ENCODE results near the gene RALGAPA2.

Gene RALGAPA2

GRCh38 chr20:20425823-20426654 is 286.4 kb downstream of the RALGAPA2 start:
- FAIRE-seq, result no peak

DNA sequence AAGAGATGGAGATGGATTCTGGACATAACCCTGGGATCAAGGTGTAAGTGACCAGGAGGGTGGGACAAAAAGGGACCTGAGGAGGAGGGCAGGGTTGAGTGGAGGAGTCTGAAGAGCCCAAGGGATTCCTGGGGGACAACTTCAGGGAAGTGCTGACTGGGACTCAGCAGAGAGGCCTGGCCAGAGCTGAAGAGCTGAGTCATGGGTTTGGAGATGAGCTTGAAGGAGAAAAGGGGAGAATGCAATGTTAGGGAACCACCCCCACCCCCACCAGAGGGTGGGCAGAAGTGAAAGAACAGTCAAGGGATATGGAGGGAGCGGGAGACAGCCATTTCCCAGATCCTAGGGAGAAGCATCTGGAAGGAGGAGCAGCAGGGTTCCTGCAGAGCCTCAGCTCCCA is 289.3 kb downstream of the RALGAPA2 start:
- FAIRE-seq, result no peak

DNA sequence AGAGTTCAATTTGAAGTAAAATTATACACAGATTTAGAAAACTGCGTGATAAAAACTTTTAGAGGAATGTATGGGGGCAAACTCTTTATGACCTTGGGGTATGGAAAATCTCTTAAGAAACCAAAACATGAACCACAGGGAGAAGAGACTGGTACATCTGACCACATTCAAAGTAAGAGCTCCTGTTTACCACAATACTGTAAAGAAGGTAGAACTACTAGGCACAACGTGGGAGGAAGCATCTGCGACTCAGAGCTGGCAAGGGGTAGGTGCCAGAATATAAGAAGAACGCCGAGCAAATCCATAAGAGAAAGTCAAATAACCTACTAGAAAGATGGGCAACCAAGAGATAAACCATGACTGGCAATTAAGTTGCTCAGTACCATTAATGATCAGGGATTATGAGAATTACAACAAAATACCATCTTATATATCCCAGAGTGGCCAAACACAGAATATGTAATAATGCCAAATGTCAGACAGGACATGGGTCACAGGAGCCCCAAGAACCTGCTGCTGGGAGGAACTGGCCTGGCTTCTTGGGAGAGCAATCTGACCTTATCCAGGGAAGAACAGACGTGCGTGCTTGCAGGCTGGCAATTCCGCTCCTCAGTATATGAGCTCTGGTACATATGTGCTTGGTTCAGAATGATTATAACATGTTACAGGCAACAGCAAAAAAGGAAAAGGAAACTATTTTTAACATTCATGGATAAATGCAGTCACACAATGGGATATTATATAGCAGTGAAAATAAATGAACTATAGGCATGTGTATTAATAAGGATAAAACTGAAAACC is 294.4 kb downstream of the RALGAPA2 start:
- FAIRE-seq, result no peak

GRCh38 chr20:20415321-20415720 is 297.1 kb downstream of the RALGAPA2 start:
- FAIRE-seq, result no peak

- no peak for FAIRE-seq
Measured at GRCh38 chr20:20414640-20415220, 297.7 kb downstream of the RALGAPA2 start.

- no peak for FAIRE-seq
Measured at GRCh38 chr20:20413810-20414281, 298.6 kb downstream of the RALGAPA2 start.

- no peak for FAIRE-seq
Measured at GRCh38 chr20:20412750-20413149, 299.7 kb downstream of the RALGAPA2 start.

DNA sequence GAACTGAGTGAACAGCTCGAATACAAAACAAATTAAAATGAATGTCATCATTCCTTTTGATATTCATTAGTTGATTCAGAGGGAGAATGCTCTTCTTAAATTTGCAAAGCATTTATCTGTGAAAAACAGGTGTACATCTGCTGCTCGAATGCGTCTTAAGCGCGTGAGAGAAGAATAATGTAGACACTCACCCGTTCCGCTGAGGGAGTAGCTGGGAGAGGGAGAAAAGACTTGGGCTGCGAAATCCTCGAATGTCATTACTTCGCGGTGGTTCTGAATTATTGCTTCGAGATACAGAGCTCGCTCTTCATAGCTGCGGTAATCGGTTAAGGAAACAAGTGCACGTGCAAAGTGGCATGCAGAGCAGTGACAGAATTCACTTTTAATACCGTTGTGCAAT is 300.6 kb downstream of the RALGAPA2 start:
- FAIRE-seq, result no peak

GRCh38 chr20:20411402-20411801 is 301.0 kb downstream of the RALGAPA2 start:
- FAIRE-seq, result no peak

DNA sequence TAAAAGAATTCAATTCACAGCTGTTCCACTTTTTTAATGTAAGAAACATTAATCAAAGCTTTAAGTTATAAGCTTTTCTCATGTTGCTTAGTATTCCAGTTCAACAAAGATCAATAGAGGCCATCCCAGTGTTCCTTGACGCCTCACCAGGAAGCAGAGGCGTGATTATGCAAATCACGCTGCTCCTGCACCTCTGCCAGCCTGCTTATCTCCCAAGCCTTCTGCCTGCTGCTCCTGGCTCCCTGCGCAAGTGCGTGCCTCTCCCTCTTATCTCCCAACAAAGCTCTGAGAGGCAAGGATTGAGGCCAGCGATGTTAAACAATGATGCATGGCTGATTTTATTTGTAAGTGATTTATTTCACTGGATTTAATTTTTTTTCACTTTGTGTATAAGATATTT is 301.8 kb downstream of the RALGAPA2 start:
- no peak for FAIRE-seq

DNA sequence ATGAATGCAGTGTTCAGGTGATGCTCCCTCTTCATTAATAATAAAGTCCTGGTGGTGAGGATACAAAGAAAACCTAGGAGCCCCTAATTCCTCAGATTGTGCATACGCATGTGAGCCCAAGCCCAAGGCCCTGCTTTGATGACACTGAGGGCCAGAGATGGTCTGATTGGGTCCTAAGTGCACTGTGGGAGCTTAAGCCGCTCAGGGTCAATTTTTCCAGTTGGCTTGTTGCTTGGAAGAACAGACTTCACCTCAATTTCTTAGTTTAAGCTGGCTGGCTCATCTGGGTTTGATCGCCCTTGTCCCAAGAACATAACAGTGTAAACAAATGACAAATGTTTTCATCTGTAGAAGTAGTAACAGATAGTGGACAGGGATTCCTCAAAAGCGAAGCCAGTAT is 303.1 kb downstream of the RALGAPA2 start:
- FAIRE-seq, result no peak

DNA sequence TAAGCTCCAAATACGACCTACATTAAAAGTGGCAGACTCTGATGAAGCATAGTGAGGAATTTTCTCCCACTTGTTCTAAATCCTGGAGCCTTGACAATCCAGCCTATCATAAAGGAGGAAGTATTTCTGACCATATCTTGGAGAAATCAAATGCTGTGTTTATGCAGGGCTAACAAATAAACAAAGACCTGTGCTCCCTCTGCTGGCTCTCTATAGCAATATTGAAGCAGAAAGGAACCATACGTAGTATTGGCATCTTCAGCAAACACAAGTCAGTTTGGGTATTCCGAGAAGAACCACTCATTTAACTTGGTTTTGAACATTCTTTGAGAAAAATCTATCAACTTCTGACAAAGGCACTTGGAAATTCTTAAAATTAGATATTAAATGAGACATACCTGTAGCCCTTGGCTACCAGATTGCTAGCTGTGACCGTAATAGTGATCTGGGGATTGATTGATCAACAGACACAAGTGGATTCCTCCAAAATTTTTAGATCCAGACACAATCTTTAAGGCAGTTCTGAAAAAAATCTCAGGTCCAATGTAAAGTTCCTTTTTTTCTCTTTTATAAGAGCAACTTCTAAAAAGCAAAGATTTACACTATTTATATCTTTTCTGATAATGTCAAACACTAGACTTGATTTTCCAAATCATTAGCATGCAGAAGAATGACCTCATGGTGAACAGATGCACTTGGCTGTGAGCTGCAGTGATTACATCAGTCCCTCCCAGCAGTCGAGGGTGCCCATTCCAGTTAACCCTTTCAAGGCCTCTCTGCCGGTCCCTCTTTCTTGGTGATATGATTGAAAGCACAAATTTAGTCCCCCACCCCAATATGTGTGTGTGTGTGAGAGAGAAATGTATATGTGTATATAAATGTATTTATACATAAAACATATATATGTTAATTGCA is 304.3 kb downstream of the RALGAPA2 start:
- FAIRE-seq, result no peak

GRCh38 chr20:20406306-20406705 is 306.1 kb downstream of the RALGAPA2 start:
- FAIRE-seq, result no peak

GRCh38 chr20:20405623-20406022 is 306.8 kb downstream of the RALGAPA2 start:
- no peak for FAIRE-seq

DNA sequence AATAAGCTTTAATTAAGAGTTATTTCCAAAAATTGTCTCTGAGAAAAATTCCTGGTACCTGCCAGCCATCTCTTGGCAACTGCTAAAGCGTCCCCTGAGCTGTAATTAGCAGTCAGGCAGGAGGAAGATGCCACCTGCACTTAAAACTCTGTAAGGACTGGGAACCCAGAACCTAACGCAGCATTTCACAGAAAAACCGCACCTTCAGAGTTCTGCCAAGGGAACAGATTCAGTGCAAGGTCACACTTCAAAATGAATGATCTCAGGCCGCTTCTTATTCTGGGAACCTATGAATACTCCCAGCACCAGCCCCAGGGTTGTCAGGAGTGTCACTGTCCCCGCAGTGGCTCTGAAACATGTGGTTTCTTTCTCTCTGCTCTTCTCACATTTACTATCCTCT is 307.8 kb downstream of the RALGAPA2 start:
- FAIRE-seq, result no peak

DNA sequence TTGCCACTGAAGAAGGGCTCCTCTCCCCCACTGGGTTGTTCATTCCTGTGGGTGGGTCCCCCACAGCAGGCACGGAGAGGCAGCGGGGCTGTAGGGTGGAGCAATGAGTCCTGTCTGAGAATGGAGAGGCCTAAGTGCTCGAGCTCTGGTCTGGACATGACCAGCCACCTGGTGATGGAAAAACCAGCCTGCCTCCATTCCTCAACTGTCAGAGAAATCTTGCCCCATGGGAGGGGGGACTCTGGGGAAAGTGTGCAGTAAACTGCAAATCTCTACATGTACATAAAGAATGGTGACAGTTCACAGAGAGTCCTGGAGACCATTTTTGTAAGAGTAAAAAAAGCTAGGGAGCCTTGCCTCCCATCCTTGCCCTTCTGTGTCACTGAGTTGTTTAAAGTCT is 310.5 kb downstream of the RALGAPA2 start:
- FAIRE-seq, result no peak

- FAIRE-seq, result no peak
Measured at GRCh38 chr20:20399531-20400500, 312.6 kb downstream of the RALGAPA2 start.

DNA sequence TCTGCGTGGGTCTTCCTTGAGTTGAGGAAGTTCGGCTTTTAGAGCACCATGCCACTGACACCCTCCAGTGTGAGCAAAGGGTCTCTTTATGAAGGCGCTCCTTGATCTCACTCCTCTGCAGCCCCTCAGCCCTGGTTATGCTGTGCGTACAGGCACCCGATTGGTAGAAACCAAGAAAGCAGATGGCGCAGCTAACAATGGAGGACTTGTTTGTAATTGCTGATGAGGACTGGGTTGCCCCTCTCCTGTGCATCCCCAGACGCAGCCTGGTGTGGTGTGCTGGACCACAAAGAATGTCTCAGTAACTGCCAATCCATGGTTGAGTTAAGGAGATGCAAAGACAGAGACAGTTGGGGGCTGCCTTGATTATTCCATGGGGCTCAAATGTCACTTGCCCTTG is 314.3 kb downstream of the RALGAPA2 start:
- FAIRE-seq, result no peak

DNA sequence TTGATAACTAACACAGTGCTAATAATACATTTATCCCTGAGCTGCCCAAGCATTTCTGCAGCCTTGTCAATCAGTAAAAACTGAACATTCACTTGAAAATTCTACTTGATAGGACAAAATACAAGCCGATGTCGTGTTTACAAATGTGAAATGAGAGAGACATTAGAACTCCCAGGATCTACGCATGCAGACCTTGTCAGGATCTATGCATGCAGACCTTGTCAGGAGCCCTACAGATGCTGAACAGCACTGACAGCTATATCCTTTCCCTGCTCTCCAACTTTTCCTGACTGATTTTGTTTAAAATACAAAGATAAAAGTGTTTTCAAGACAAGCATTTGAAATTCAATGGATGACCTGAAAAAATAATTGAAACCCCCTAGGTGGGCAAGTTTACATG is 315.6 kb downstream of the RALGAPA2 start:
- no peak for FAIRE-seq

GRCh38 chr20:20395903-20396568 is 316.4 kb downstream of the RALGAPA2 start:
- FAIRE-seq, result no peak

DNA sequence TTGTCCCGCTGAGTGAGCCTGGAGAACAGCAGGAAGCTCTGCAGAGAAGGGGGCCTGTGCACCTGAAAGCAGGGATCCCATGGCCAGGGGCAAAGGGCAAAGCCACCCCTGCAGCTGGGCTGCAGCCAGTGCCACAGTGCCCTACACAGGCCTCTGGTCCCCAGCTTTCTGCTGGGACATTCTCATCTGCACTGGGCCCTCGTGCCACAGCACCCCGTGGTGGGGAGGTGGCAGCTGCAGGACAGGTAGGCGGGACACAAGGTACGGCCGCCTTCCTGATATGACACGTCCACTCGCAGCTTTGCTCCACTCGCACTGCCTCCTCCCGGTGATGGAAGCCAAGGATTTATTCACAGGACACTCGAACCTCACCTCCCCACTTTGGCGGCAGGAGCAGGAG is 317.4 kb downstream of the RALGAPA2 start:
- no peak for FAIRE-seq

Data from G401.6 (cell line).